Tibial nerve (tissue), 4 donors: ENCODE results near the gene CCDC59.

Experiments used
- CTCF ChIP-seq, 5 experiments: fragments of 200-600 bp in 3 of 5; fragments of 450-650 bp in 2 of 5; sonication (generic) in 3 of 5; IDR thresholded peaks; one replicate each; pipeline ENCODE4 v1.5.1; 2016 to 2019; ENCODE audit warnings: antibody characterized with exemption in 5 of 5, mild to moderate bottlenecking in 3 of 5, moderate library complexity in 2 of 5
- EP300 ChIP-seq, 2 donors: sonication (generic); formaldehyde crosslinking; IDR thresholded peaks; one replicate each; pipeline ENCODE4 v1.6.1; 2017; ENCODE audit warnings: antibody characterized with exemption in 2 of 2, mild to moderate bottlenecking in 1 of 2
- POLR2A ChIP-seq, 2 donors: fragments of 450-650 bp; IDR thresholded peaks; one replicate each; pipeline ENCODE4 v1.6.1; 2017; ENCODE audit warnings: antibody characterized with exemption in 2 of 2, mild to moderate bottlenecking in 2 of 2, moderate library complexity in 2 of 2

GRCh38 chr12:82357340-82357739 is 847 bp downstream of the CCDC59 start:
- no peak for TF ChIP-seq POLR2A (IDR thresholded peaks at IDR 0.05)
- TF ChIP-seq CTCF (IDR thresholded peaks at IDR 0.05), result no peak
- TF ChIP-seq EP300 (IDR thresholded peaks at IDR 0.05), result no peak
